PC-3 (cell line): ENCODE data around the gene BUD31.

Source experiments
- EZH2 ChIP-seq: fragments of 300-600 bp; sonication (generic); IDR thresholded peaks from one replicate; pipeline ENCODE4 v1.6.1; 2017; ENCODE audit warnings: antibody characterized with exemption, mild to moderate bottlenecking, low read length; ENCODE audit not compliant: unreplicated experiment
- TF ChIP-seq, protein P1 (sequence below): fragments of 300-600 bp; sonication (generic); conservative IDR thresholded peaks from 2 replicates; pipeline ENCODE4 v1.5.1; 2017; ENCODE audit warnings: antibody characterized with exemption, low read depth, mild to moderate bottlenecking, low read length

DNA sequence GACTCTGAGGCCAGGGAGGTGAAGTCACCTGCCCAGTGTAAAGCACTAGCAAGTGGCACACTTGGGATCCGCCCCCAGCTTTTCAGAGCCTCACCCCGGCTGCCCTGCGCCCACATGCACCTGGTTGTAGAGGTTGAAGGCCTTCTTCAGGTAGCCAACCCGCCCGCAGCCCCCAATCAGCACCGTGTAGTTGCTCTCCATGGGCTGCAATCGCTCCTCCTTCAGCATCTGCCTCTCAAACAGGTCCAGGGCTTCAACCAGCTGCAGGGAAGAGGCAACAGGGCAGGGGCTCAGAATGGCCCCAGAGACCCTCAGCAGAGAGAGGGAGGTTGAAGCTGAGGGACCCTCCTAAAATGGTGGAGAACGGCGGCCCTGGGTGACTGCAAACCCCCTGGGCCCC is 24.4 kb downstream of the BUD31 start:
- TF ChIP-seq, protein P1, sequence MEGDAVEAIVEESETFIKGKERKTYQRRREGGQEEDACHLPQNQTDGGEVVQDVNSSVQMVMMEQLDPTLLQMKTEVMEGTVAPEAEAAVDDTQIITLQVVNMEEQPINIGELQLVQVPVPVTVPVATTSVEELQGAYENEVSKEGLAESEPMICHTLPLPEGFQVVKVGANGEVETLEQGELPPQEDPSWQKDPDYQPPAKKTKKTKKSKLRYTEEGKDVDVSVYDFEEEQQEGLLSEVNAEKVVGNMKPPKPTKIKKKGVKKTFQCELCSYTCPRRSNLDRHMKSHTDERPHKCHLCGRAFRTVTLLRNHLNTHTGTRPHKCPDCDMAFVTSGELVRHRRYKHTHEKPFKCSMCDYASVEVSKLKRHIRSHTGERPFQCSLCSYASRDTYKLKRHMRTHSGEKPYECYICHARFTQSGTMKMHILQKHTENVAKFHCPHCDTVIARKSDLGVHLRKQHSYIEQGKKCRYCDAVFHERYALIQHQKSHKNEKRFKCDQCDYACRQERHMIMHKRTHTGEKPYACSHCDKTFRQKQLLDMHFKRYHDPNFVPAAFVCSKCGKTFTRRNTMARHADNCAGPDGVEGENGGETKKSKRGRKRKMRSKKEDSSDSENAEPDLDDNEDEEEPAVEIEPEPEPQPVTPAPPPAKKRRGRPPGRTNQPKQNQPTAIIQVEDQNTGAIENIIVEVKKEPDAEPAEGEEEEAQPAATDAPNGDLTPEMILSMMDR, result no peak
- TF ChIP-seq EZH2, result no peak
